Liver (tissue), 3 donors: ENCODE results near the gene C14orf180.

Source experiments
- RAD21 ChIP-seq, 2 donors: IDR thresholded peaks; 2 replicates each; pipeline ENCODE4 v1.6.1; 2016; ENCODE audit warnings: antibody characterized with exemption in 2 of 2, mild to moderate bottlenecking in 2 of 2
- SP1 ChIP-seq: IDR thresholded peaks from 2 replicates; pipeline ENCODE4 v1.6.1; 2018; ENCODE audit warnings: antibody characterized with exemption, mild to moderate bottlenecking
- TAF1 ChIP-seq: conservative IDR thresholded peaks from 2 replicates; pipeline ENCODE4 v1.6.1; 2016; ENCODE audit warnings: antibody characterized with exemption, mild to moderate bottlenecking
- TF ChIP-seq, protein P1 (sequence below): fragments of 150-350 bp; IDR thresholded peaks from 2 replicates; pipeline ENCODE4 v1.5.1; 2017; ENCODE audit warnings: improper control_type of control experiment, low read depth, low read length; ENCODE audit not compliant: missing input control
- TF ChIP-seq, protein P2 (sequence below): IDR thresholded peaks from 2 replicates; pipeline ENCODE4 v1.6.1; 2016; ENCODE audit warnings: antibody characterized with exemption, mild to moderate bottlenecking
- TF ChIP-seq, protein P3 (sequence below): IDR thresholded peaks from 2 replicates; pipeline ENCODE4 v1.6.1; 2016; ENCODE audit warnings: antibody characterized with exemption
- donor health status: healthy.
- donor health status: healthy.

DNA sequence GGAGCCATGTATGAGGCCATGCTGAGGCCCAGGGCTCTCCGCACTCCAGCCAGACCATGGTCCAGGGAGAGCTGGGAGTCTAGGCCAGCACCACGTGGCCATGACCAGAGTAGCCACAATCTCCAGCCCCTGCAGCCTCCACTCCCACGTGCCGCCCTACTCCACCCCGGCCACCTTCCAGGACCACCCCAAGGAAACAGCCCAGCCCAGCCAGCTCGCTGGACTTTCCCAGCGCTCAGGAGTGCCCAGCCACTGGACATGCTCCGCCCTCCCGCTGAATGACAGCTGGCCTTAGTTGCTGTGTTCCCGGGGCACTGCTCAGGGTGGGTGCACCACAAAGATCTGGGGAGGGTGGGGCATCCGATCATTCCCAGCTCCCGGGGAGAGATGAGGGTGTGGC, 2.1 kb upstream of the C14orf180 start:
- TF ChIP-seq, protein P1, sequence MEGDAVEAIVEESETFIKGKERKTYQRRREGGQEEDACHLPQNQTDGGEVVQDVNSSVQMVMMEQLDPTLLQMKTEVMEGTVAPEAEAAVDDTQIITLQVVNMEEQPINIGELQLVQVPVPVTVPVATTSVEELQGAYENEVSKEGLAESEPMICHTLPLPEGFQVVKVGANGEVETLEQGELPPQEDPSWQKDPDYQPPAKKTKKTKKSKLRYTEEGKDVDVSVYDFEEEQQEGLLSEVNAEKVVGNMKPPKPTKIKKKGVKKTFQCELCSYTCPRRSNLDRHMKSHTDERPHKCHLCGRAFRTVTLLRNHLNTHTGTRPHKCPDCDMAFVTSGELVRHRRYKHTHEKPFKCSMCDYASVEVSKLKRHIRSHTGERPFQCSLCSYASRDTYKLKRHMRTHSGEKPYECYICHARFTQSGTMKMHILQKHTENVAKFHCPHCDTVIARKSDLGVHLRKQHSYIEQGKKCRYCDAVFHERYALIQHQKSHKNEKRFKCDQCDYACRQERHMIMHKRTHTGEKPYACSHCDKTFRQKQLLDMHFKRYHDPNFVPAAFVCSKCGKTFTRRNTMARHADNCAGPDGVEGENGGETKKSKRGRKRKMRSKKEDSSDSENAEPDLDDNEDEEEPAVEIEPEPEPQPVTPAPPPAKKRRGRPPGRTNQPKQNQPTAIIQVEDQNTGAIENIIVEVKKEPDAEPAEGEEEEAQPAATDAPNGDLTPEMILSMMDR, result no peak
- TF ChIP-seq, protein P2, sequence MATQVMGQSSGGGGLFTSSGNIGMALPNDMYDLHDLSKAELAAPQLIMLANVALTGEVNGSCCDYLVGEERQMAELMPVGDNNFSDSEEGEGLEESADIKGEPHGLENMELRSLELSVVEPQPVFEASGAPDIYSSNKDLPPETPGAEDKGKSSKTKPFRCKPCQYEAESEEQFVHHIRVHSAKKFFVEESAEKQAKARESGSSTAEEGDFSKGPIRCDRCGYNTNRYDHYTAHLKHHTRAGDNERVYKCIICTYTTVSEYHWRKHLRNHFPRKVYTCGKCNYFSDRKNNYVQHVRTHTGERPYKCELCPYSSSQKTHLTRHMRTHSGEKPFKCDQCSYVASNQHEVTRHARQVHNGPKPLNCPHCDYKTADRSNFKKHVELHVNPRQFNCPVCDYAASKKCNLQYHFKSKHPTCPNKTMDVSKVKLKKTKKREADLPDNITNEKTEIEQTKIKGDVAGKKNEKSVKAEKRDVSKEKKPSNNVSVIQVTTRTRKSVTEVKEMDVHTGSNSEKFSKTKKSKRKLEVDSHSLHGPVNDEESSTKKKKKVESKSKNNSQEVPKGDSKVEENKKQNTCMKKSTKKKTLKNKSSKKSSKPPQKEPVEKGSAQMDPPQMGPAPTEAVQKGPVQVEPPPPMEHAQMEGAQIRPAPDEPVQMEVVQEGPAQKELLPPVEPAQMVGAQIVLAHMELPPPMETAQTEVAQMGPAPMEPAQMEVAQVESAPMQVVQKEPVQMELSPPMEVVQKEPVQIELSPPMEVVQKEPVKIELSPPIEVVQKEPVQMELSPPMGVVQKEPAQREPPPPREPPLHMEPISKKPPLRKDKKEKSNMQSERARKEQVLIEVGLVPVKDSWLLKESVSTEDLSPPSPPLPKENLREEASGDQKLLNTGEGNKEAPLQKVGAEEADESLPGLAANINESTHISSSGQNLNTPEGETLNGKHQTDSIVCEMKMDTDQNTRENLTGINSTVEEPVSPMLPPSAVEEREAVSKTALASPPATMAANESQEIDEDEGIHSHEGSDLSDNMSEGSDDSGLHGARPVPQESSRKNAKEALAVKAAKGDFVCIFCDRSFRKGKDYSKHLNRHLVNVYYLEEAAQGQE, result no peak
- TF ChIP-seq TAF1 (no peak), RAD21 (IDR thresholded peaks at IDR 0.05) (no peak), SP1 (no peak)
- TF ChIP-seq, protein P3, sequence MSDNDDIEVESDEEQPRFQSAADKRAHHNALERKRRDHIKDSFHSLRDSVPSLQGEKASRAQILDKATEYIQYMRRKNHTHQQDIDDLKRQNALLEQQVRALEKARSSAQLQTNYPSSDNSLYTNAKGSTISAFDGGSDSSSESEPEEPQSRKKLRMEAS, result no peak
